Measurements from ENCODE around the gene TMBIM1.

TMBIM1 gene

DNA sequence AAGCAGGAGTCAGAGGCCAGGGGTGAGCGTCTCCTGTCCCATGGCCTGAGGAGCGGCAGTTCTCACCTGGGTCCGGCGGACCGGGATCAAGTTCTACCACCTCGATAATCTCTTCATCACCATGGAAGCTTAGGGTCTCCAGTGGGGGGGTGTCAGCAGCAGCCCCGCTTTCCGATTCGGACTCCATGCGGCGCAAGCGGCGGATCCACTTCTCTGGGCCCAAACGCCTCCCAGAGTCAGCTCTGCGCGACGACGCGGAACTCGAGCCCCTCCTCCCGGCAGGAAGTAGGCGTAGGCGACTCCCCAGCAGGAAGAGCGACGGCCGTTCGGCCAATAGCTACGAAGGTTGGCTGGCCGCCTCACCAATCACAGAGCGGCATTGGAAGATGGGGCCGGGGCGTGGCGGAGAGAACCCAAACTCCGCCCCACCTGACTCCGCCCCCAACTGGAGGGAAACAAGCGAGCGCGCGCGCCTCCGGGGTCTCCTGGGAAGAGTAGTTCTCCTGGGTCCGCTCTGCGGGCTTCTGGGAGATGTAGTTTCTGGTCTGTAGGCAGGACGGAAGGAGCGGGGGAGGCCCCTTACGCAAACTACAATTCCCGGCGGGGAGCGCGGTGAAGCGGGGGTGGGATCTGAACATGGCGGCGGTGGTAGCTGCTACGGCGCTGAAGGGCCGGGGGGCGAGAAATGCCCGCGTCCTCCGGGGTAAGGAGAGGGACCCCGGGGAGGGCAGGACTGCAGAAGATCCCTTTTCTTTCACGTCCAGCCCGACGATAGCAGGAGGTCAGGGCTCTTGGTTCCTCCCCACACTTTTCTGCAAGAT lies 22.2 kb downstream of the TMBIM1 start, which contains the start of the genes AAMP and PNKD:
AAMP (minus strand) TSS at position 238 of the 821 bp plus-strand sequence; CDS start at position 187, 51 bp downstream.
PNKD (plus strand) TSS at position 620 of the 821 bp plus-strand sequence; CDS start at position 637, 17 bp downstream.
- Histone ChIP-seq H3F3A (ENCODE audit: control insufficient read depth, insufficient read depth) (peaks cover 4% of the 10 kb centered on the region; the same call in 1 of the 2 replicates), H3K4me1 (ENCODE audit: control insufficient read depth, low read length) (peaks cover 30% of the 10 kb centered on the region), H3K36me3 (ENCODE audit: control insufficient read depth, low read length) (peaks cover 55% of the 10 kb centered on the region), H3K27ac (ENCODE audit: low read depth, low read length) (peak within 1 kb of the TSS; percentile 46), H4K20me1 (ENCODE audit: control insufficient read depth, insufficient read depth, low read depth, low read length) (no peaks in the 10 kb centered on the region), H3K27me3 (ENCODE audit: control insufficient read depth, low read length) (no peaks in the 10 kb centered on the region), H3K9me2 (replicated peaks; ENCODE audit: control insufficient read depth, low read length) (no peaks in the 10 kb centered on the region), H3K4me3 (ENCODE audit: low read length) (peak within 1 kb of the TSS; percentile 85), H3K4me2 (ENCODE audit: low read length) (peak within 1 kb of the TSS; percentile 97), H3K9me3 (ENCODE audit: control insufficient read depth, insufficient read depth, low read length) (no peaks in the 10 kb centered on the region), H3K79me2 (ENCODE audit: control insufficient read depth, low read length) (peaks cover 36% of the 10 kb centered on the region)
- TF ChIP-seq, protein P1, sequence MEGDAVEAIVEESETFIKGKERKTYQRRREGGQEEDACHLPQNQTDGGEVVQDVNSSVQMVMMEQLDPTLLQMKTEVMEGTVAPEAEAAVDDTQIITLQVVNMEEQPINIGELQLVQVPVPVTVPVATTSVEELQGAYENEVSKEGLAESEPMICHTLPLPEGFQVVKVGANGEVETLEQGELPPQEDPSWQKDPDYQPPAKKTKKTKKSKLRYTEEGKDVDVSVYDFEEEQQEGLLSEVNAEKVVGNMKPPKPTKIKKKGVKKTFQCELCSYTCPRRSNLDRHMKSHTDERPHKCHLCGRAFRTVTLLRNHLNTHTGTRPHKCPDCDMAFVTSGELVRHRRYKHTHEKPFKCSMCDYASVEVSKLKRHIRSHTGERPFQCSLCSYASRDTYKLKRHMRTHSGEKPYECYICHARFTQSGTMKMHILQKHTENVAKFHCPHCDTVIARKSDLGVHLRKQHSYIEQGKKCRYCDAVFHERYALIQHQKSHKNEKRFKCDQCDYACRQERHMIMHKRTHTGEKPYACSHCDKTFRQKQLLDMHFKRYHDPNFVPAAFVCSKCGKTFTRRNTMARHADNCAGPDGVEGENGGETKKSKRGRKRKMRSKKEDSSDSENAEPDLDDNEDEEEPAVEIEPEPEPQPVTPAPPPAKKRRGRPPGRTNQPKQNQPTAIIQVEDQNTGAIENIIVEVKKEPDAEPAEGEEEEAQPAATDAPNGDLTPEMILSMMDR (IDR thresholded peaks at IDR 0.05; ENCODE audit: low read depth, low read length, poor library complexity, severe bottlenecking): no peak
- TF ChIP-seq EZH2phosphoT487 (IDR thresholded peaks at IDR 0.05; ENCODE audit: borderline replicate concordance, low read length): no peak

GRCh38 chr2:218267259-218267658 lies 25.0 kb downstream of the TMBIM1 start:
- Histone ChIP-seq H3K79me2 (ENCODE audit: control insufficient read depth, low read length) (peaks cover 33% of the 10 kb centered on the region), H3K9me3 (ENCODE audit: control insufficient read depth, insufficient read depth, low read length) (no peaks in the 10 kb centered on the region), H3K27ac (ENCODE audit: low read depth, low read length) (no peak overlapping the region), H3K36me3 (ENCODE audit: control insufficient read depth, low read length) (peaks cover 44% of the 10 kb centered on the region), H3K4me3 (ENCODE audit: low read length) (no peak overlapping the region), H3K4me2 (ENCODE audit: low read length) (no peak overlapping the region), H4K20me1 (ENCODE audit: control insufficient read depth, insufficient read depth, low read depth, low read length) (no peaks in the 10 kb centered on the region), H3K9me2 (replicated peaks; ENCODE audit: control insufficient read depth, low read length) (no peaks in the 10 kb centered on the region), H3K27me3 (ENCODE audit: control insufficient read depth, low read length) (no peaks in the 10 kb centered on the region), H3F3A (ENCODE audit: control insufficient read depth, insufficient read depth) (peaks cover 4% of the 10 kb centered on the region; the same call in 1 of the 2 replicates), H3K4me1 (ENCODE audit: control insufficient read depth, low read length) (peaks cover 27% of the 10 kb centered on the region)
- TF ChIP-seq EZH2phosphoT487 (IDR thresholded peaks at IDR 0.05; ENCODE audit: borderline replicate concordance, low read length): no peak
- TF ChIP-seq, protein P1 (IDR thresholded peaks at IDR 0.05; ENCODE audit: low read depth, low read length, poor library complexity, severe bottlenecking): no peak

DNA sequence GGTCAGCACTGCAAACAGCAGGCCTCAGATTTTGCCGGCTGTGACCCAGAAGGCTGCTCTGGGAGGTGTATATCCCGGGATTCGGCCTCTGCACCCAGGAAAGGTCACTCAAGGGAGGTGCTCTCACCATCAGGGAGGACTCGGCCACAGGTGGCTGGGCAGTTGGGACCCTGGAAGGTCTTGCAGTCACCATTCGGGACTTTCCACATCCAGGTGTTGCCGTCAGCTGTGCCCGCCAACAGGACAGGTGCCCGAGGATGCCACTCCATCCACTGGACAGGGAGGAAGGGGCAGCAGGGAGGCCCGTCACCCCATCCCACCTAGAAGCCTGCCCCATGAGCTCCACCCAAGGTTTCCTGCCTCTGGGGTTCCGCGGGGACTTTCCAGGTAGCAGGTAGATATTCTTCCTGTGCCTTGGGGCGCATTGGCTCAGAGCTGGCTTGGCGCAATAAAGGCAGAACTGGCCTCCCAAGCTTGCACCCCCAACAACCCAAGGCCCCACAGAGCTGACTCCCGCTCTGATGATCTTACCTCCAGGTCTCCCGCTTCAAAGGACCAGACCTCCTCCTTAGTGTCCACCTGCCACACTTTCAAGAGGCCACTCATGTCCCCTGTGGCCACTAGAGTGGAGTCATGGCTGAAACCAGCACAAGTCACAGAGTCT lies 25.9 kb downstream of the TMBIM1 start:
- Histone ChIP-seq H3K4me3 (ENCODE audit: low read length) (no peak overlapping the region), H3K36me3 (ENCODE audit: control insufficient read depth, low read length) (peaks cover 37% of the 10 kb centered on the region), H3F3A (ENCODE audit: control insufficient read depth, insufficient read depth) (peaks cover under 1% of the 10 kb centered on the region; the same call in 1 of the 2 replicates), H3K27me3 (ENCODE audit: control insufficient read depth, low read length) (no peaks in the 10 kb centered on the region), H3K4me2 (ENCODE audit: low read length) (no peak overlapping the region), H3K9me2 (replicated peaks; ENCODE audit: control insufficient read depth, low read length) (no peaks in the 10 kb centered on the region), H3K79me2 (ENCODE audit: control insufficient read depth, low read length) (peaks cover 25% of the 10 kb centered on the region), H3K9me3 (ENCODE audit: control insufficient read depth, insufficient read depth, low read length) (no peaks in the 10 kb centered on the region), H4K20me1 (ENCODE audit: control insufficient read depth, insufficient read depth, low read depth, low read length) (no peaks in the 10 kb centered on the region), H3K27ac (ENCODE audit: low read depth, low read length) (no peak overlapping the region), H3K4me1 (ENCODE audit: control insufficient read depth, low read length) (peaks cover 27% of the 10 kb centered on the region)
- TF ChIP-seq, protein P1 (IDR thresholded peaks at IDR 0.05; ENCODE audit: low read depth, low read length, poor library complexity, severe bottlenecking): no peak
- TF ChIP-seq EZH2phosphoT487 (IDR thresholded peaks at IDR 0.05; ENCODE audit: borderline replicate concordance, low read length): no peak
